Measurements from ENCODE around the gene IRF2.

GRCh38 chr4:184434021-184434420, 40.3 kb downstream of the IRF2 start:
- TF ChIP-seq CTCF (IDR thresholded peaks at IDR 0.05) = no peak
- no peak for TF ChIP-seq ZFX (IDR thresholded peaks at IDR 0.05; ENCODE audit: borderline replicate concordance)

All from 22Rv1 (cell line).